ENCODE measurements around the gene SASS6. TPM values are rescaled to one million over a fixed set of nuclear protein-coding genes. Genes with fewer than 3 reads are reported as not detected.

The SASS6 gene
- total and polyA plus RNA-seq, 10 of the 15 experiments (the other 5 are each of a cell fraction or from before 2014, with no cell fraction given), result 6.6 to 17.9 (median 10.2) TPM

DNA sequence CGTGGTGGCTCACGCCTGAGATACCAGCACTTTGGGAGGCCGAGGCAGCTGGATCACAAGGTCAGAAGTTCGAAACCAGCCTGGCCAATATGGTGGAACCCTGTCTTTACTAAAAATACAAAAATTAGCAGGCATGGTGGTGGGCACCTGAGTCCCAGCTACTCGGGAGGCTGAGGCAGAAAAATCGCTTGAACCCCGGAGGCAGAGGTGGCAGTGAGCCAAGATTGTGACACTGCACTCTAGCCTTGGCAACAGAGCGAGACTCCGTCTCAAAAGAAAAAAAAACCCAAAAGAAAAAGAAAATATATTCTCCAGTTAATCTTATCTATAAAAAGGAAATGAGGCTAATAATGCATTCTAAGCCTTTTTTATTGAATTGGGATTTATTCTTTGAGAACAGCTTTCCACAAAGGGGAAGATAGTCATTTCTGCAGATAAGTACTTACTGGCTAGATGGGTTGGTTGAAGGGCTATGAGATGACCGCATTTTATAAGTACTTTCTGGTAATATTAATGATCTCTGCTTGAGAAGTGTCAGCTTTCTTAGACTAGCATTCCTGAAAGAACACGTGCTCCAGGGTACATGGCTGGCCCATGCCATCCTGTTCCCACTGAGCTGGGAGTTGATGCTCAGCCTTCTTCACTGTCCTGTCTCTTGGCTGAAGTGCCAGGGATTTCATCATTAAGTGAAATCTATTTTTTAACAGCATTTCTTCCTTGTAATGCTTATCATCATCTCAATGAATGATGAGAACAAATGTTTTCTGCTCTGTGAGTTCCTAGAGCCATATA, 57.9 kb downstream of the SASS6 start:
- peak overlapping the region; percentile 18; the same call in 1 of the 2 replicates for H3K4me2 ChIP-seq (ENCODE audit: control insufficient read depth, insufficient read depth)
- in situ Hi-C loops (cut with MboI), result no loop called here
- CTCF ChIA-PET, result interaction anchor here (1.1 to 2.3 kb wide), 5 partner anchors 13 to 269 kb away, joined by 3 to 6 read pairs (median 4); no protein-coding TSS in a partner anchor
- intact Hi-C loops (cut with micrococcal nuclease; ENCODE audit: unreplicated experiment), result no loop called here
- H4K20me1 ChIP-seq (ENCODE audit: control insufficient read depth, insufficient read depth), result no peaks in the 10 kb centered on the region
- 92% methylated on average over 11 of the region's 11 CpGs for WGBS (ENCODE audit: insufficient coverage, insufficient replicate concordance, low lambda C conversion rate, missing lambda C conversion rate)
- no peaks in the 10 kb centered on the region for H3K27me3 ChIP-seq (replicated peaks in 1 of 2; ENCODE audit: control insufficient read depth in 2 of 2, insufficient read depth in 2 of 2, low read length in 1 of 2)
- BruUV-seq (replicated peaks), result no TSS peak
- H3K27ac ChIP-seq (ENCODE audit: control insufficient read depth, insufficient read depth), result peak overlapping the region; percentile 92
- DNase-seq (ENCODE audit: low read depth, low spot score), result no peak
- POLR2A ChIA-PET, result interaction anchor here (0.6 to 3.7 kb wide), 7 partner anchors 16 to 33 kb away, joined by 3 to 20 read pairs (median 4); no protein-coding TSS in a partner anchor
- SMC1A ChIA-PET (ENCODE audit: uncharacterized antibody, unreplicated experiment), result interaction anchor here (1.1 to 4.9 kb wide), 8 partner anchors 9 to 384 kb away, joined by 3 to 56 read pairs (median 10); a partner anchor contains a TSS
- no peak for ATAC-seq
- FAIRE-seq, result no peak
- peaks cover 29% of the 10 kb centered on the region for H3K4me1 ChIP-seq (ENCODE audit: control insufficient read depth, insufficient read depth, low read length)
- RAD21 ChIA-PET (ENCODE audit: unreplicated experiment), result interaction anchor here (0.7 to 3.2 kb wide), 6 partner anchors 23 to 225 kb away, joined by 3 to 21 read pairs (median 4); partner anchors contain the start of gene AGL
- peaks cover 17% of the 10 kb centered on the region for H3K79me2 ChIP-seq (ENCODE audit: control insufficient read depth, insufficient read depth, low read length)
- no peak overlapping the region for H3K4me3 ChIP-seq
- no peak overlapping the region for H2AFZ ChIP-seq (ENCODE audit: control insufficient read depth, low read depth, low read length)
- H3K9ac ChIP-seq (ENCODE audit: control insufficient read depth, insufficient read depth, low read length), result no peak overlapping the region
- no peaks in the 10 kb centered on the region for H3K9me3 ChIP-seq (replicated peaks; ENCODE audit: control insufficient read depth, insufficient read depth, low read length)
- H3K36me3 ChIP-seq (ENCODE audit: control insufficient read depth in 2 of 2, insufficient read depth in 2 of 2, low read length in 1 of 2), result peaks cover 5 to 42% of the 10 kb centered on the region in 2 experiments
- no peak for TF ChIP-seq NFXL1 (IDR thresholded peaks at IDR 0.05; ENCODE audit: borderline replicate concordance)
- TF ChIP-seq, protein P1, sequence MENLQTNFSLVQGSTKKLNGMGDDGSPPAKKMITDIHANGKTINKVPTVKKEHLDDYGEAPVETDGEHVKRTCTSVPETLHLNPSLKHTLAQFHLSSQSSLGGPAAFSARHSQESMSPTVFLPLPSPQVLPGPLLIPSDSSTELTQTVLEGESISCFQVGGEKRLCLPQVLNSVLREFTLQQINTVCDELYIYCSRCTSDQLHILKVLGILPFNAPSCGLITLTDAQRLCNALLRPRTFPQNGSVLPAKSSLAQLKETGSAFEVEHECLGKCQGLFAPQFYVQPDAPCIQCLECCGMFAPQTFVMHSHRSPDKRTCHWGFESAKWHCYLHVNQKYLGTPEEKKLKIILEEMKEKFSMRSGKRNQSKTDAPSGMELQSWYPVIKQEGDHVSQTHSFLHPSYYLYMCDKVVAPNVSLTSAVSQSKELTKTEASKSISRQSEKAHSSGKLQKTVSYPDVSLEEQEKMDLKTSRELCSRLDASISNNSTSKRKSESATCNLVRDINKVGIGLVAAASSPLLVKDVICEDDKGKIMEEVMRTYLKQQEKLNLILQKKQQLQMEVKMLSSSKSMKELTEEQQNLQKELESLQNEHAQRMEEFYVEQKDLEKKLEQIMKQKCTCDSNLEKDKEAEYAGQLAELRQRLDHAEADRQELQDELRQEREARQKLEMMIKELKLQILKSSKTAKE (IDR thresholded peaks at IDR 0.05; ENCODE audit: low read depth, poor library complexity, severe bottlenecking), result no peak
- no peak for TF ChIP-seq ZNF24 (IDR thresholded peaks at IDR 0.05)
- no peak for TF ChIP-seq SREBF1 (IDR thresholded peaks at IDR 0.05; ENCODE audit: low read length)
- TF ChIP-seq TBL1XR1 (IDR thresholded peaks at IDR 0.05; ENCODE audit: low read depth, low read length), result no peak
- no peak for TF ChIP-seq MEF2A (IDR thresholded peaks at IDR 0.05; ENCODE audit: insufficient read depth, low read depth, low read length)
- TF ChIP-seq TAF1 (IDR thresholded peaks at IDR 0.05; ENCODE audit: borderline replicate concordance, low read depth, low read length), result no peak
- no peak for TF ChIP-seq GATAD2B (conservative IDR thresholded peaks at IDR 0.05; ENCODE audit: low read depth)
- TF ChIP-seq TARDBP (IDR thresholded peaks at IDR 0.05; ENCODE audit: borderline replicate concordance), result no peak
- TF ChIP-seq CHD2 (IDR thresholded peaks at IDR 0.05; ENCODE audit: borderline replicate concordance, low read depth, low read length), result no peak
- TF ChIP-seq SUPT20H (IDR thresholded peaks at IDR 0.05; ENCODE audit: borderline replicate concordance, control insufficient read depth, low read depth, low read length), result no peak
- TF ChIP-seq IRF5 (IDR thresholded peaks at IDR 0.05; ENCODE audit: borderline replicate concordance), result no peak
- no peak for TF ChIP-seq CBFB (IDR thresholded peaks at IDR 0.05; ENCODE audit: low read depth)
- TF ChIP-seq, protein P2, sequence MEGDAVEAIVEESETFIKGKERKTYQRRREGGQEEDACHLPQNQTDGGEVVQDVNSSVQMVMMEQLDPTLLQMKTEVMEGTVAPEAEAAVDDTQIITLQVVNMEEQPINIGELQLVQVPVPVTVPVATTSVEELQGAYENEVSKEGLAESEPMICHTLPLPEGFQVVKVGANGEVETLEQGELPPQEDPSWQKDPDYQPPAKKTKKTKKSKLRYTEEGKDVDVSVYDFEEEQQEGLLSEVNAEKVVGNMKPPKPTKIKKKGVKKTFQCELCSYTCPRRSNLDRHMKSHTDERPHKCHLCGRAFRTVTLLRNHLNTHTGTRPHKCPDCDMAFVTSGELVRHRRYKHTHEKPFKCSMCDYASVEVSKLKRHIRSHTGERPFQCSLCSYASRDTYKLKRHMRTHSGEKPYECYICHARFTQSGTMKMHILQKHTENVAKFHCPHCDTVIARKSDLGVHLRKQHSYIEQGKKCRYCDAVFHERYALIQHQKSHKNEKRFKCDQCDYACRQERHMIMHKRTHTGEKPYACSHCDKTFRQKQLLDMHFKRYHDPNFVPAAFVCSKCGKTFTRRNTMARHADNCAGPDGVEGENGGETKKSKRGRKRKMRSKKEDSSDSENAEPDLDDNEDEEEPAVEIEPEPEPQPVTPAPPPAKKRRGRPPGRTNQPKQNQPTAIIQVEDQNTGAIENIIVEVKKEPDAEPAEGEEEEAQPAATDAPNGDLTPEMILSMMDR (IDR thresholded peaks at IDR 0.05 in 2 of 3, conservative IDR thresholded peaks at IDR 0.05 in 1 of 3; ENCODE audit: control insufficient read depth in 2 of 3, extremely low read depth in 1 of 3, insufficient read depth in 1 of 3, low read depth in 3 of 3, low read length in 3 of 3), result no peak

Data from GM12878 (cell line).